Measurements from ENCODE around the gene RABGAP1L. TPM values are rescaled to one million over a fixed set of nuclear protein-coding genes. Genes with fewer than 3 reads are reported as not detected.

Gene RABGAP1L
- total and polyA plus RNA-seq, 10 of the 15 experiments (the other 5 are each of a cell fraction or from before 2014, with no cell fraction given), result 5.8 to 194 (median 113) TPM

DNA sequence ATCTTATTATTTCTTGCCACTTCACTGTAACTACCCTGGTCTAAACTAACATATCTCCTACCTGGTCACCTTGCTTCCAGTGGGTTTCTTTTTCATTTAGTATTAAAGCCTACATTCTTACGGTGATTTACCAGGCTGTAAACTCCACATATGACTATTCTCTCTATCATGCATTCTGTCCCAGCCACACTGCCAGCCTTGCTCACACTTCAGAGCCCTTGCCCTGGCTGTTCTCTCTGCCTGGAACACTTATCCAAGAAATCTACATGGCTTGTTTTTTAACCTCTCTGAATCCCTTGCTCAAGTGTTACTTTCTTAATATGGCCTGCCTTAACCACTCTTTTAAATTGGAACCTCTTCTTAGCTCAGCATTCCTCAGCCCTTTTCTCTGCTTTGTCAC, 501.2 kb downstream of the RABGAP1L start:
- ChIA-PET POLR2A (no interaction called here), RAD21 (ENCODE audit: unreplicated experiment) (no interaction called here), CTCF (interaction anchor here (0.6 kb wide), 1 partner anchor 886 kb away, joined by 3 read pairs; no protein-coding TSS in a partner anchor), SMC1A (ENCODE audit: uncharacterized antibody, unreplicated experiment) (no interaction called here)
- ATAC-seq, result no peak
- no peak overlapping the region for H3K4me3 ChIP-seq
- H3K4me1 ChIP-seq (ENCODE audit: control insufficient read depth, insufficient read depth, low read length), result no peaks in the 10 kb centered on the region
- H3K9ac ChIP-seq (ENCODE audit: control insufficient read depth, insufficient read depth, low read length), result no peak overlapping the region
- in situ Hi-C loops (cut with MboI), result no loop called here
- H3K9me3 ChIP-seq (replicated peaks; ENCODE audit: control insufficient read depth, insufficient read depth, low read length), result no peaks in the 10 kb centered on the region; the same call in 2 of the 3 replicates
- 45% methylated on average over 1 of the region's 1 CpG for WGBS (ENCODE audit: insufficient coverage, insufficient replicate concordance, low lambda C conversion rate, missing lambda C conversion rate)
- H2AFZ ChIP-seq (ENCODE audit: control insufficient read depth, low read depth, low read length), result no peak overlapping the region
- DNase-seq (ENCODE audit: low read depth, low spot score), result no peak
- no TSS peak for BruUV-seq (replicated peaks)
- intact Hi-C loops (cut with micrococcal nuclease; ENCODE audit: unreplicated experiment), result no loop called here
- TF ChIP-seq NRF1 (conservative IDR thresholded peaks at IDR 0.05; ENCODE audit: low read depth, low read length), result no peak
- no peak for TF ChIP-seq EGR1 (IDR thresholded peaks at IDR 0.05; ENCODE audit: borderline replicate concordance in 1 of 2, low read depth in 2 of 2, low read length in 2 of 2)
- TF ChIP-seq CBX5 (IDR thresholded peaks at IDR 0.05; ENCODE audit: low read depth), result no peak
- no peak for TF ChIP-seq TBL1XR1 (IDR thresholded peaks at IDR 0.05; ENCODE audit: low read depth, low read length)
- TF ChIP-seq RCOR1 (conservative IDR thresholded peaks at IDR 0.05; ENCODE audit: low read depth, low read length), result no peak
- TF ChIP-seq ZBED1 (IDR thresholded peaks at IDR 0.05; ENCODE audit: borderline replicate concordance), result no peak
- TF ChIP-seq YY1 (IDR thresholded peaks at IDR 0.05; ENCODE audit: low read depth, low read length), result no peak
- TF ChIP-seq PAX8 (IDR thresholded peaks at IDR 0.05), result no peak
- no peak for TF ChIP-seq JUND (IDR thresholded peaks at IDR 0.05; ENCODE audit: low read depth, low read length)
- no peak for TF ChIP-seq YBX1 (IDR thresholded peaks at IDR 0.05)
- TF ChIP-seq ATF2 (IDR thresholded peaks at IDR 0.05; ENCODE audit: low read length), result no peak
- TF ChIP-seq GABPA (IDR thresholded peaks at IDR 0.05; ENCODE audit: low read depth), result no peak
- TF ChIP-seq CEBPB (IDR thresholded peaks at IDR 0.05; ENCODE audit: borderline replicate concordance in 1 of 2, low read depth in 2 of 2, low read length in 2 of 2), result no peak
- no peak for TF ChIP-seq NR2F1 (conservative IDR thresholded peaks at IDR 0.05)
- no peak for TF ChIP-seq SUPT20H (IDR thresholded peaks at IDR 0.05; ENCODE audit: borderline replicate concordance, control insufficient read depth, low read depth, low read length)
- TF ChIP-seq HDAC6 (IDR thresholded peaks at IDR 0.05; ENCODE audit: unreplicated experiment), result no peak
- TF ChIP-seq, protein P1, sequence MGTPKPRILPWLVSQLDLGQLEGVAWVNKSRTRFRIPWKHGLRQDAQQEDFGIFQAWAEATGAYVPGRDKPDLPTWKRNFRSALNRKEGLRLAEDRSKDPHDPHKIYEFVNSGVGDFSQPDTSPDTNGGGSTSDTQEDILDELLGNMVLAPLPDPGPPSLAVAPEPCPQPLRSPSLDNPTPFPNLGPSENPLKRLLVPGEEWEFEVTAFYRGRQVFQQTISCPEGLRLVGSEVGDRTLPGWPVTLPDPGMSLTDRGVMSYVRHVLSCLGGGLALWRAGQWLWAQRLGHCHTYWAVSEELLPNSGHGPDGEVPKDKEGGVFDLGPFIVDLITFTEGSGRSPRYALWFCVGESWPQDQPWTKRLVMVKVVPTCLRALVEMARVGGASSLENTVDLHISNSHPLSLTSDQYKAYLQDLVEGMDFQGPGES (IDR thresholded peaks at IDR 0.05), result no peak
- no peak for TF ChIP-seq BACH1 (IDR thresholded peaks at IDR 0.05; ENCODE audit: borderline replicate concordance)
- TF ChIP-seq IRF4 (IDR thresholded peaks at IDR 0.05; ENCODE audit: low read depth, low read length), result no peak
- TF ChIP-seq SUZ12 (IDR thresholded peaks at IDR 0.05; ENCODE audit: unreplicated experiment), result no peak
- H4K20me1 ChIP-seq (ENCODE audit: control insufficient read depth, insufficient read depth), result no peaks in the 10 kb centered on the region
- FAIRE-seq, result no peak
- H3K4me2 ChIP-seq (ENCODE audit: control insufficient read depth, insufficient read depth), result no peak overlapping the region
- H3K36me3 ChIP-seq (ENCODE audit: control insufficient read depth in 2 of 2, insufficient read depth in 2 of 2, low read length in 1 of 2), result peaks cover 0 to 5% of the 10 kb centered on the region in 2 experiments; a peak in 1 of 4 replicates
- no peaks in the 10 kb centered on the region for H3K27me3 ChIP-seq (replicated peaks in 1 of 2; ENCODE audit: control insufficient read depth in 2 of 2, insufficient read depth in 2 of 2, low read length in 1 of 2)
- no peaks in the 10 kb centered on the region for H3K79me2 ChIP-seq (ENCODE audit: control insufficient read depth, insufficient read depth, low read length)
- H3K27ac ChIP-seq (ENCODE audit: control insufficient read depth, insufficient read depth), result no peak overlapping the region

All from GM12878 (cell line).